AG04449 (cell line): ENCODE results near the gene ENO4.

Experiments used
- CTCF ChIA-PET: fragments of 350-600 bp; formaldehyde crosslinking; extraction: SDS; loops from one replicate; lab custom pipeline; 2021; ENCODE audit warnings: antibody characterized with exemption; lab: Yijun Ruan, JAX
- POLR2A ChIA-PET: fragments of 400-600, 350-600 bp; formaldehyde crosslinking; extraction: SDS; loops from one replicate; lab custom pipeline; 2020; ENCODE audit warnings: antibody characterized with exemption, inconsistent platforms; lab: Yijun Ruan, JAX
- DNase-seq: peaks from one replicate; pipeline ENCODE4 v3.0.0-alpha.2; 2010; ENCODE audit warnings: low read depth, low spot score
- H3K4me3 ChIP-seq: 2 replicates; pipeline ENCODE4 v1.5.1; 2011; ENCODE audit warnings: low read depth, mild to moderate bottlenecking, control low read depth, low read length
- CTCF ChIP-seq: IDR thresholded peaks from one replicate; pipeline ENCODE4 v1.5.1; 2011; ENCODE audit warnings: mild to moderate bottlenecking, moderate library complexity, low read length, control low read depth, inconsistent platforms; ENCODE audit not compliant: insufficient read depth; ENCODE audit errors: missing control alignments

Gene ENO4

GRCh38 chr10:116803451-116804249 lies 45.6 kb upstream of the ENO4 start:
- POLR2A ChIA-PET, result no interaction called here
- no peak for TF ChIP-seq CTCF
- CTCF ChIA-PET, result interaction anchor here (1.0 to 21.5 kb wide), 2 partner anchors 17 to 368 kb away, joined by 4 to 809 read pairs; no protein-coding TSS in a partner anchor
- no peak overlapping the region for H3K4me3 ChIP-seq
- no peak for DNase-seq

GRCh38 chr10:116808706-116809105 lies 40.6 kb upstream of the ENO4 start:
- POLR2A ChIA-PET, result no interaction called here

GRCh38 chr10:116809483-116810119 lies 39.7 kb upstream of the ENO4 start:
- DNase-seq, result no peak
- POLR2A ChIA-PET, result no interaction called here
- H3K4me3 ChIP-seq, result no peak overlapping the region
- CTCF ChIA-PET, result interaction anchor here (1.0 to 7.5 kb wide), 2 partner anchors 13 to 22 kb away, joined by 5 to 41 read pairs; no protein-coding TSS in a partner anchor
- no peak for TF ChIP-seq CTCF

More at GRCh38 chr10:116808706-116809105, 40.6 kb upstream of the ENO4 start:
- no peak overlapping the region for H3K4me3 ChIP-seq
- DNase-seq, result no peak
- CTCF ChIA-PET, result interaction anchor here (1.5 to 7.5 kb wide), 3 partner anchors 12 to 366 kb away, joined by 8 to 41 read pairs (median 18); no protein-coding TSS in a partner anchor
- no peak for TF ChIP-seq CTCF

- POLR2A ChIA-PET, result no interaction called here
- DNase-seq, result no peak
- TF ChIP-seq CTCF, result no peak
- no peak overlapping the region for H3K4me3 ChIP-seq
- CTCF ChIA-PET, result interaction anchor here (1.0 to 7.5 kb wide), 2 partner anchors 14 to 22 kb away, joined by 5 to 41 read pairs; no protein-coding TSS in a partner anchor
Observed at GRCh38 chr10:116810120-116810500, 39.2 kb upstream of the ENO4 start.

DNA sequence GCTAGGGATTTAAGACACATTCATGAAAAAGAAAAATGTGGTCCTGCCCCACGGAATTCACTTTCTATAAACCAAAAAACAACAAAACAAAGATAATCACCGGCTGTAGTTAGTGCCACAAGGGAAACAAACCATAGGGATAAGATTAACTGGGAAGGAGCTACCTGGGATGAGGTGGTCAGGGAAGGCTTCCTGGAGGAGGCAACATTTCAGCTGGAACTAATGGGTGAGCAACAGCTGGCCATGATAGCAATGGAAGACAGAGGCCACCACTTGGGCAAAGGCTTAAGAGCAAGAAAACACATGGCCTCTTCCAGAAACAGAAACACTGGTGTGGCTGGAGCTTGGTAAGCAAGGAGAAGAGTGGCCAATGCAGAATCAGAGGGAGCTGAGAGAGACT lies 38.4 kb upstream of the ENO4 start:
- no peak for TF ChIP-seq CTCF
- H3K4me3 ChIP-seq, result no peak overlapping the region
- ChIA-PET CTCF (interaction anchor here (7.5 kb wide), 1 partner anchor 15 kb away, joined by 41 read pairs; no protein-coding TSS in a partner anchor), POLR2A (no interaction called here)
- DNase-seq, result no peak

DNA sequence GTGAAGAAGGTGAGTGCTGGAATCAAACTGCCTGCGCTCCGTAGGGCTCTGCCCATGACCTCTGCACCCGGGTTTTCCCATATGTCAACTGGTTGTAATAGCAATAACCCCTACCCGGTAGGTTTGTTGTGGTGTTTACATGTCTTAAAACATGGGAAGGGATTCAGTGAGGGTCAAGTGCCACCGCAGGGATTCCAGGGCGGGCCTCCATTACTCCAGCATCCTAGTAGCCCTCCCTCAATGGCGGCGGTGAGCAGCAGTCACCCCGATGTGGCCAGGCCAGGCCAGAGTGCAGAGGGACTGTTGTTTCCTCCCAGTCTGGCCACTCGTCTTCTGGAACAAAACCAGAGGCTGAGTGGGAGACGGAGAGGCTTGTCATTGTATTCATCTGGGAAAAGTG lies 37.6 kb upstream of the ENO4 start:
- no peak for TF ChIP-seq CTCF
- ChIA-PET CTCF (interaction anchor here (1.2 to 7.5 kb wide), 2 partner anchors 15 kb away, joined by 4 to 41 read pairs; no protein-coding TSS in a partner anchor), POLR2A (no interaction called here)
- no peak for DNase-seq
- no peak overlapping the region for H3K4me3 ChIP-seq
